ENCODE measurements around the gene KBTBD13.
A peak's percentile ranks its signal among the peaks of the same experiment; 100 is the strongest.
"Not testable (repeated sequence)": the region's sequence is repeated elsewhere in the genome, so short reads cannot be mapped to it uniquely, and the experiment has no call there.

Gene KBTBD13

DNA sequence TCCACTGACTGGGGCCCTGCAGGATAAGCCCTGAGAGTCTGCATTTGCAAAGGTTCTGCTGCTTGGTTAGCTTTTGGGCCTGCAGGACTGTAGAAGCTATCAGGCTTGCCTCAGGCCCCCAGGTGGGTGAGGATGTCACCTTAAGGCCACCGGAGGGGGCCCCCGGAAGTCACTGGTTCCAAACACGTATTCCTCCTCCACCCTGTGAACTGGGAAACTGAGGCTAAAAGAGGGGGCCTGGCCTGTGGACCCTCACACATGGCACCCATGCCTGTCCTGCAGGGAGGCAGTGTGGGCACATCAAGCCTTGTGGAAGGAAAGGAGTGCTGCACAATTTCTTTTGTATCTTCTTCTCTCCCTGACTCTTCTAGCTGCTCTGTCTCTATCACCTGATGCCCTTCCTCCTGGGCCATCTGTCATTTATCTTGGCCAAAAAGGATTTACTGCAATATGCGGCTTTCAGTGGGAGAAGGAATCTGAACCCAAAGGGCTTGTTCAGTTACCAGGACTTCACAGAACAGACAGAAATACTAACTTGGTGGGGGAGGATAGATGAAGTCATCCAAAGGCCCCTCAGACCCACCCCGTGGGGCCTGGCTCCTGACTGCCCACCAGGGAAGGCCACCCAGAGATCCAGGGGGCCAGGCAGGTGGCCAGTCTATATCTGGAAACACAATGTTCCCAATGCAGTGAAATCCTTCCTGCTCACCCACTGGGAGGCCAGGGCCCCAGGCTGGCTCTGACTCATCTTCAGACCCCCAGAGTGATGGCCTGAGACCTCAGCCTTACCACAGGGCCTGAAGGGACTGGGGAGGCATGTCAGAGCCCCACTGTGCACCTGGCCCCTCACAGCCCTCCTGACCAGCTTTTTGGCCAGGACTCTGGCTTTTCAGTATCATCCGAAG, 20.2 kb downstream of the KBTBD13 start:
- DNase-seq: no peak
- Histone ChIP-seq H3K36me3 (ENCODE audit: control insufficient read depth in 4 of 4, insufficient read depth in 4 of 4, low read length in 3 of 4) (peaks cover 4 to 39% (median 29%) of the 10 kb centered on the region in 4 experiments), H3K27me3 (replicated peaks in 2 of 5; ENCODE audit: control insufficient read depth in 4 of 5, insufficient read depth in 5 of 5, low read length in 4 of 5) (no peaks in the 10 kb centered on the region), H3K9me3 (ENCODE audit: control extremely low read depth in 1 of 5, control insufficient read depth in 4 of 5, insufficient read depth in 2 of 5, low read depth in 1 of 5, low read length in 4 of 5) (no peaks in the 10 kb centered on the region), H3K4me1 (ENCODE audit: control extremely low read depth in 1 of 4, control insufficient read depth in 4 of 4, insufficient read depth in 4 of 4, low read length in 3 of 4) (no peaks in the 10 kb centered on the region), H3K4me3 (ENCODE audit: control insufficient read depth in 1 of 7, extremely low read depth in 1 of 7, insufficient read depth in 4 of 7, low read depth in 2 of 7, low read length in 6 of 7) (no peak overlapping the region), H3K27ac (ENCODE audit: insufficient read depth in 1 of 2, low read depth in 1 of 2, low read length in 2 of 2, poor library complexity in 1 of 2, severe bottlenecking in 2 of 2) (no peak overlapping the region)
- ChIA-PET CTCF (interaction anchor here (1.3 to 15.0 kb wide), 2 partner anchors 10 to 44 kb away, joined by 5 to 142 read pairs; no protein-coding TSS in a partner anchor), POLR2A (interaction anchor here (0.6 kb wide), 1 partner anchor 74 kb away, joined by 4 read pairs; no protein-coding TSS in a partner anchor)
- 97% methylated on average over 5 of the region's 6 CpGs for WGBS (ENCODE audit: insufficient coverage)

DNA sequence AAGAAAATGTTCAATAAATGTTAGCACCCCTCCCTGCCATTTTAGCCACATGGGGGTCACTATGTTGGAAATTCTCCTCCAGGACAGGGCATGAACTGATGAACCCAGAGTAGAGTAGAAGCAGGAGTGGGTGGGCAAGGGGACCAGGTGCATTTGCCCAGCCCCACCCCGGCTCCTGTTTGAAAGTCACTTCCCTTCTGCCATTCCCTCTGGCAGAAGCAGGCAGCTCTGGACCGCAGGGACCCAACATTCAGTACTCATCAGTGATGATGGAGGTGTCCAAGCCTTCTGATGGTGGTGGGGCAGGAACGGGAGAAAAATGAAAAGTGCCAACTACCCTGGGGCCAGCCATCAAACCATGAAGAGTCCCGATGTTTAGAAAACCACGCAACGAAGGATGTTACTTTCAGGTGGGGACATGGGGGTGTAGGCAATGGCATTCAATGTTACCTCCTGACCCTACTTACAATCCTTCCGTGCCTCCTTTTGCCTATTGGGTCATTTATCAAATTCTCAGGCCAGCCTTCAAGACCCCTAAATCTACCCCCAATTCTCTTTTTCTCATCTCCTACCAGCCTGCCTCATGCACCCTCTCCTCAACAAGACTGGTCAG, 21.2 kb downstream of the KBTBD13 start:
- 100% methylated on average over 3 of the region's 7 CpGs for WGBS (ENCODE audit: insufficient coverage)
- Histone ChIP-seq H3K4me1 (ENCODE audit: control extremely low read depth in 1 of 4, control insufficient read depth in 4 of 4, insufficient read depth in 4 of 4, low read length in 3 of 4) (no peaks in the 10 kb centered on the region), H3K27me3 (replicated peaks in 2 of 5; ENCODE audit: control insufficient read depth in 4 of 5, insufficient read depth in 5 of 5, low read length in 4 of 5) (no peaks in the 10 kb centered on the region), H3K36me3 (ENCODE audit: control insufficient read depth in 4 of 4, insufficient read depth in 4 of 4, low read length in 3 of 4) (peaks cover 4 to 41% (median 31%) of the 10 kb centered on the region in 4 experiments), H3K9me3 (ENCODE audit: control extremely low read depth in 1 of 5, control insufficient read depth in 4 of 5, insufficient read depth in 2 of 5, low read depth in 1 of 5, low read length in 4 of 5) (no peaks in the 10 kb centered on the region), H3K27ac (ENCODE audit: insufficient read depth in 1 of 2, low read depth in 1 of 2, low read length in 2 of 2, poor library complexity in 1 of 2, severe bottlenecking in 2 of 2) (no peak overlapping the region), H3K4me3 (ENCODE audit: control insufficient read depth in 1 of 7, extremely low read depth in 1 of 7, insufficient read depth in 4 of 7, low read depth in 2 of 7, low read length in 6 of 7) (no peak overlapping the region)
- no peak for DNase-seq
- POLR2A ChIA-PET: no interaction called here
- CTCF ChIA-PET: interaction anchor here (15.0 kb wide), 1 partner anchor 45 kb away, joined by 142 read pairs; no protein-coding TSS in a partner anchor

DNA sequence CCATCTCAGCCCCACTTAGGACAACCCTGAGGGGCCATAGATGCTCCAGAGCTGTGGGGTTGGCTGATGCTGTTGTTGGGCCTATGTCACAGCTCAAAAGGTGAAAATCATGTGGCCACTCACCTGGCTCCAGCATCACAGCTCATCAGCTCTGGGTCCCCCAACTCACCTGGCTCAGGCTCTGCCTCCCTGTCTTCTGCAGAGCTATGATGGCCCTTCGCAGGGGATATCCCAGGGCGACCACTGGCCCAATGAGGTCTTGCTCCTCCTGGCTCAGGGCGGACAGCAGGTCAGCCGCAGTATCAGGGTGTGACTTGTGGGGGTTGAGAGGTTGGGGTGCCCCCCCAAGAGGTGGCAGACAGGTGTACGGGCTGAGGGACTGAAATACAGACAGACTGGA, 22.8 kb downstream of the KBTBD13 start:
- ChIA-PET CTCF (interaction anchor here (0.9 to 15.0 kb wide), 5 partner anchors 11 to 57 kb away, joined by 3 to 142 read pairs (median 5); no protein-coding TSS in a partner anchor), POLR2A (no interaction called here)
- 100% methylated on average over 3 of the region's 5 CpGs for WGBS (ENCODE audit: insufficient coverage)
- Histone ChIP-seq H3K36me3 (ENCODE audit: control insufficient read depth in 4 of 4, insufficient read depth in 4 of 4, low read length in 3 of 4) (peaks cover 4 to 48% (median 36%) of the 10 kb centered on the region in 4 experiments), H3K27me3 (replicated peaks in 2 of 5; ENCODE audit: control insufficient read depth in 4 of 5, insufficient read depth in 5 of 5, low read length in 4 of 5) (no peaks in the 10 kb centered on the region), H3K9me3 (ENCODE audit: control extremely low read depth in 1 of 5, control insufficient read depth in 4 of 5, insufficient read depth in 2 of 5, low read depth in 1 of 5, low read length in 4 of 5) (no peaks in the 10 kb centered on the region), H3K4me3 (ENCODE audit: control insufficient read depth in 1 of 7, extremely low read depth in 1 of 7, insufficient read depth in 4 of 7, low read depth in 2 of 7, low read length in 6 of 7) (no peak overlapping the region), H3K4me1 (ENCODE audit: control extremely low read depth in 1 of 4, control insufficient read depth in 4 of 4, insufficient read depth in 4 of 4, low read length in 3 of 4) (no peaks in the 10 kb centered on the region), H3K27ac (ENCODE audit: insufficient read depth in 1 of 2, low read depth in 1 of 2, low read length in 2 of 2, poor library complexity in 1 of 2, severe bottlenecking in 2 of 2) (no peak overlapping the region)
- DNase-seq: no peak

DNA sequence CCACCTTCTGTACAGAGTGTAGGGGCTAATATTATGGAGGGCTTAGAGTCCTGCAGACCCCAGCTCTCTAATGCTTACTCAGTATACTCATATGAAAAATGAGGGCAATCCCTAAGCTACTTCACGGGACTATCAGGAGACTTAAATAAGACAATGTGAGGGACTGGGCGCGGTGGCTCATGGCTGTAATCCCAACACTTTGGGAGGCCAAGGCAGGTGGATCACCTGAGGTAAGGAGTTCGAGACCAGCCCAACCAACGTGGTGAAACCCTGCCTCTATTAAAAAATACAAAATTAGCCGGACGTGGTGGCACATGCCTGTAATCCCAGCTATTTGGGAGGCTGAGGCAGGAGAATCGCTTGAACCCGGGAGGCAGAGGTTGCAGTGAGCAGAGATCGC, 23.3 kb downstream of the KBTBD13 start:
- H3K4me1 ChIP-seq (ENCODE audit: control extremely low read depth in 1 of 4, control insufficient read depth in 4 of 4, insufficient read depth in 4 of 4, low read length in 3 of 4); DNase-seq; POLR2A ChIA-PET; H3K27ac ChIP-seq (ENCODE audit: insufficient read depth in 1 of 2, low read depth in 1 of 2, low read length in 2 of 2, poor library complexity in 1 of 2, severe bottlenecking in 2 of 2); H3K4me3 ChIP-seq (ENCODE audit: control insufficient read depth in 1 of 7, extremely low read depth in 1 of 7, insufficient read depth in 4 of 7, low read depth in 2 of 7, low read length in 6 of 7); H3K27me3 ChIP-seq (replicated peaks in 2 of 5; ENCODE audit: control insufficient read depth in 4 of 5, insufficient read depth in 5 of 5, low read length in 4 of 5); H3K9me3 ChIP-seq (ENCODE audit: control extremely low read depth in 1 of 5, control insufficient read depth in 4 of 5, insufficient read depth in 2 of 5, low read depth in 1 of 5, low read length in 4 of 5): not testable (repeated sequence)
- CTCF ChIA-PET: interaction anchor here (0.9 to 15.0 kb wide), 5 partner anchors 12 to 47 kb away, joined by 4 to 142 read pairs (median 21); partner anchors contain the start of gene KBTBD13
- WGBS (ENCODE audit: insufficient coverage): 94% methylated on average over 10 of the region's 10 CpGs
- H3K36me3 ChIP-seq (ENCODE audit: control insufficient read depth in 4 of 4, insufficient read depth in 4 of 4, low read length in 3 of 4): peaks cover 4 to 48% (median 36%) of the 10 kb centered on the region in 4 experiments

DNA sequence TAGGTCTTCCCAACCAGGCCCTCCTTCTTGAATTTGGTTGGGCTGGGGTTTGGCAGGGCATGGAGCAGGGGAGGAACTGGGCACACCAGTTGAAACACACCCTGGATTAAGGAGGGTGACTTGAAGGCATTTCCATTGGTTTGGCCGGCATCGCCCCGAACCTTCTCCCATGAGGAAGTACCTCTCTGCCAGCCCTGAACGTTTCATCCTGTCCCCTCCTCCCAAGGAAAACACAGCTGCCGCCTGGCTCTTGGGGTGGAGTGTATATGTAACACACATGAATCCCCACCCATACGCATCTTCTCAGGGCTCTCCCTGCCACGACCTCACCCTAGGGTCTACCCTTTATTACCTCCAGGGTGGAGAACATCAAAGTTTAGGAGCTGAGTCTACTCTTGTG, 23.9 kb downstream of the KBTBD13 start:
- Histone ChIP-seq H3K27me3 (replicated peaks in 2 of 5; ENCODE audit: control insufficient read depth in 4 of 5, insufficient read depth in 5 of 5, low read length in 4 of 5) (no peaks in the 10 kb centered on the region), H3K36me3 (ENCODE audit: control insufficient read depth in 4 of 4, insufficient read depth in 4 of 4, low read length in 3 of 4) (peaks cover 4 to 50% (median 39%) of the 10 kb centered on the region in 4 experiments), H3K27ac (ENCODE audit: insufficient read depth in 1 of 2, low read depth in 1 of 2, low read length in 2 of 2, poor library complexity in 1 of 2, severe bottlenecking in 2 of 2) (no peak overlapping the region), H3K9me3 (ENCODE audit: control extremely low read depth in 1 of 5, control insufficient read depth in 4 of 5, insufficient read depth in 2 of 5, low read depth in 1 of 5, low read length in 4 of 5) (no peaks in the 10 kb centered on the region), H3K4me1 (ENCODE audit: control extremely low read depth in 1 of 4, control insufficient read depth in 4 of 4, insufficient read depth in 4 of 4, low read length in 3 of 4) (no peaks in the 10 kb centered on the region), H3K4me3 (ENCODE audit: control insufficient read depth in 1 of 7, extremely low read depth in 1 of 7, insufficient read depth in 4 of 7, low read depth in 2 of 7, low read length in 6 of 7) (no peak overlapping the region)
- 92% methylated on average over 4 of the region's 7 CpGs for WGBS (ENCODE audit: insufficient coverage)
- no peak for DNase-seq
- ChIA-PET POLR2A (no interaction called here), CTCF (interaction anchor here (1.4 to 15.0 kb wide), 9 partner anchors 10 to 66 kb away, joined by 3 to 142 read pairs (median 9); partner anchors contain the start of genes KBTBD13 and UBAP1L)

DNA sequence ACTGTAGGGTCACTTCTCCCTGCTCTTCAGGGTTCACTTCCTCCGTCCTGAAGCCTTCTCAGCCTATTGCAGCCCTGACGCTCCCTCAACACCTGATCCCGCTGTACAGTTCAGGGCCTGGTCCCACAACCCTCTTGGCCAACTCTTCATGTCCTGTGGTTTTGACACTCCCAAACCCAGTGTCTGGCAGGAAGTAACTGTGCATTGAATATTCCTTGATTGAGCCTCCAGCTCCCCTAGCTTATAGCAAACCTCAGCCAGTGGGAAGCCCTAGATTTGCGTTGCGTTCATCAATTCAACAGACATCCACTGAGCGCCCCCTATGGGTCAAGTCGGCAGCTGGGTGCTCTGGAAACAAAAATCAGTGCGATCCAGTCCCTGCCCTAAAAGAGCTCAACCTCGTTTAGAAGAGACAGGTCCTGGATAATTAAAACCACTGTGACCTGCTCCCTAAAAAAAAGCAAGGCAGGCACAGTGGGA, 24.9 kb downstream of the KBTBD13 start:
- 49% methylated on average over 9 of the region's 9 CpGs for WGBS (ENCODE audit: insufficient coverage)
- ChIA-PET CTCF (interaction anchor here (1.0 to 15.0 kb wide), 17 partner anchors 9 to 78 kb away, joined by 3 to 142 read pairs (median 6); partner anchors contain the start of genes KBTBD13 and UBAP1L), POLR2A (no interaction called here)
- H3K27ac ChIP-seq (ENCODE audit: insufficient read depth in 1 of 2, low read depth in 1 of 2, low read length in 2 of 2, poor library complexity in 1 of 2, severe bottlenecking in 2 of 2): no peak overlapping the region
- peak; percentile 57 to 79 (median 71) for DNase-seq
- H3K4me1 ChIP-seq (ENCODE audit: control extremely low read depth in 1 of 4, control insufficient read depth in 4 of 4, insufficient read depth in 4 of 4, low read length in 3 of 4): peaks cover 0 to 4% (median 0%) of the 10 kb centered on the region in 4 experiments
- peaks cover 4 to 57% (median 46%) of the 10 kb centered on the region in 4 experiments for H3K36me3 ChIP-seq (ENCODE audit: control insufficient read depth in 4 of 4, insufficient read depth in 4 of 4, low read length in 3 of 4)
- no peak overlapping the region for H3K4me3 ChIP-seq (ENCODE audit: control insufficient read depth in 1 of 7, extremely low read depth in 1 of 7, insufficient read depth in 4 of 7, low read depth in 2 of 7, low read length in 6 of 7)
- H3K9me3 ChIP-seq (ENCODE audit: control extremely low read depth in 1 of 5, control insufficient read depth in 4 of 5, insufficient read depth in 2 of 5, low read depth in 1 of 5, low read length in 4 of 5): no peaks in the 10 kb centered on the region
- H3K27me3 ChIP-seq (replicated peaks in 2 of 5; ENCODE audit: control insufficient read depth in 4 of 5, insufficient read depth in 5 of 5, low read length in 4 of 5): no peaks in the 10 kb centered on the region

All from common myeloid progenitor, CD34-positive (primary cell).